GM12892 (cell line): ENCODE results near the gene MOK.
A peak's percentile ranks its signal among the peaks of the same experiment; 100 is the strongest.

ENCODE experiments used
- DNase-seq: peaks from one replicate; pipeline ENCODE4 v3.0.0; 2011; ENCODE audit not compliant: insufficient read length
- FAIRE-seq: peaks from 2 replicates; lab custom pipeline; 2011; peaks lifted over from hg19 to GRCh38; lab: Jason Lieb, UNC
- POLR2A ChIP-seq: IDR thresholded peaks from 2 replicates; pipeline ENCODE4 v1.6.1; 2011; ENCODE audit warnings: low read depth, low read length, control low read depth
- POLR2AphosphoS5 ChIP-seq: IDR thresholded peaks from 2 replicates; pipeline ENCODE4 v1.6.1; 2011; ENCODE audit warnings: low read depth, low read length, control low read depth
- TAF1 ChIP-seq: IDR thresholded peaks from 2 replicates; pipeline ENCODE4 v1.6.1; 2011; ENCODE audit warnings: low read depth, mild to moderate bottlenecking, control low read depth, low read length, borderline replicate concordance

The MOK gene

DNA sequence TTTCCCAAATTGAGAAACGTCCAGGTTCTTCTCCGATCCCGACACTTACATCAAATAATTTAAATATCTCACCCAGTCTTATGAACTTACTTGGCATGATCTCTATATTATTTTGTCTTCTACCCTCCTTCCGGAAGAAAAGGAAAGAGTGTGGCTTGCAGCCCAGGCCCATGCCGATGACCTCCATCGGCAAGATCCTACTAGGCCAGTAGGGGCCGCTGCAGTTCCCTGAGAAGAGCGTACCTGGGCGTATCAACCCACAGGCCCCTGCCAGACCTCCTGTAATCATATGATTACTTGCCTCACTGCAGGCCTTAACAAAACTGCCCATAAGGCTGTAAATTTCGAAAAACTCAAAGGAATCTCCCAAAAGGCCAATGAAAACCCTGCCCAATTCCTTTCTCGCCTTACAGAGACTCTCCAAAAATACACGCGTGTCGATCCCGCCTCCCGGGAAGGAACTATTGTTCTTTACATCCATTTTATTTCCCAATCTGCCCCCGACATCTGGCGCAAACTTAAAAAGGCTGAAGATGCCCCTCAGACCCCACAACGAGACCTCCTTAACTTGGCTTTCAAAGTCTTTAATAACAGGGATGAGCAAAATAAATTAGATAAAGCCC, 69.6 kb downstream of the MOK start:
- TF ChIP-seq POLR2AphosphoS5 = no peak
- TF ChIP-seq POLR2A = no peak
- no peak for TF ChIP-seq TAF1
- DNase-seq = peak; percentile 86
- FAIRE-seq = peak; percentile 94

DNA sequence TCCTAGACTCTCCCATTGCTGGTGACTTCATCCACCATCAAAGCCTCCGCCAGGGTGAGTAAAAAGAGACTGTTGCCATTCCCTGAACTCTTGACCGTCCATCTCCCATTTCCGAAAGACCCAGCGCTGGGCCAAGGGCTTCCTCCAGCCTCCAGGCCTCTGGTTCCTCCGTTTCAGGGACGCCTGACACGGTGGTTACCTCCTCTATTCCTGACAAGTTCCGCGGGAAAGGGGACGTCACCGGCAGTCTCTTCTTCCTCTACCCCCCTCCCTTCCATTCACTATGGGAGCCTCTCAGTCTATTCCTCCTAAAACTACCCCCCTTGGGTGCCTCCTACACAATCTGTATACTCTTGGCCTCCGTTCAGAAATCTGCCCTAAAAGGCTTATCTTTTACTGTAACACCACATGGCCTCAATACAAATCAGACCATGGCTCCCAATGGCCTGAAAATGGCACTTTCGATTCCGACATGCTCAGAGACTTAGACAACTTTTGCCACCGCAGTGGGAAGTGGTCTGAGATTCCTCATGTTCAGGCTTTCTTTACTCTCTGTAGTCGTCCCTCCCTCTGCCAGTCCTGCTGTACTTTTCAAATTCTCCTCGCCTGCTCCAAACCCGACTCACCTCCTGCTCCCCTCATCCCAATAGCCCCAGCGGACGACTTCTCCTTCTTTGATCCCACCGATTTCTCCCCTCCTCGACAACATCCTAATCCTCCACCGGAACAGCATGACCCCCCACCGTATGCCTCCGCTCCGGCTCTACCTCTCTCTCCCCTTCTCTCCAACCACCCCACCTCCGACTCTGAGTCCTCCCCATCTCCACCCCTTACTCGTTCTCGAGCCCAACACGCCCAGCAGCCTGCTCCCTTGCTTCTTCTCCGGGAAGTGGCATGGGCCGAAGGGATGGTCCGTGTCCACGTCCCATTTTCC, 70.4 kb downstream of the MOK start:
- TF ChIP-seq POLR2A (no peak), TAF1 (no peak)
- FAIRE-seq = peak; percentile 36
- no peak for DNase-seq

- DNase-seq (no peak), FAIRE-seq (no peak)
- TF ChIP-seq POLR2A = no peak
Measured at GRCh38 chr14:102233081-102233480, 71.9 kb downstream of the MOK start.

DNA sequence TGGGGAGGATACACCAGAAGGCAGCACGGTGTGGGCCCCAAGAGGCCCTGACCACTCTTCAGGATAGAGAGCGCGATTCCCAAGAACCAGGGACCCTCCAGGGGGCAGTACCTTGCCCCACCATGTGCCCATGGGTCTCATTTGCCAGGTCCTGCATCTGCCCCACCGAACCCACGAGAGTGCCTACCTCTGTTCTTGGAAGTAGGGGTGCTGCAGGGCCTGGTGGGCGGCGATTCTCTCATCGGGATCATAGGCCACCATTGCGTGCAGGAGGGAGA, 72.7 kb downstream of the MOK start:
- no peak for FAIRE-seq
- DNase-seq = no peak
- TF ChIP-seq POLR2A (no peak), POLR2AphosphoS5 (no peak), TAF1 (no peak)

DNA sequence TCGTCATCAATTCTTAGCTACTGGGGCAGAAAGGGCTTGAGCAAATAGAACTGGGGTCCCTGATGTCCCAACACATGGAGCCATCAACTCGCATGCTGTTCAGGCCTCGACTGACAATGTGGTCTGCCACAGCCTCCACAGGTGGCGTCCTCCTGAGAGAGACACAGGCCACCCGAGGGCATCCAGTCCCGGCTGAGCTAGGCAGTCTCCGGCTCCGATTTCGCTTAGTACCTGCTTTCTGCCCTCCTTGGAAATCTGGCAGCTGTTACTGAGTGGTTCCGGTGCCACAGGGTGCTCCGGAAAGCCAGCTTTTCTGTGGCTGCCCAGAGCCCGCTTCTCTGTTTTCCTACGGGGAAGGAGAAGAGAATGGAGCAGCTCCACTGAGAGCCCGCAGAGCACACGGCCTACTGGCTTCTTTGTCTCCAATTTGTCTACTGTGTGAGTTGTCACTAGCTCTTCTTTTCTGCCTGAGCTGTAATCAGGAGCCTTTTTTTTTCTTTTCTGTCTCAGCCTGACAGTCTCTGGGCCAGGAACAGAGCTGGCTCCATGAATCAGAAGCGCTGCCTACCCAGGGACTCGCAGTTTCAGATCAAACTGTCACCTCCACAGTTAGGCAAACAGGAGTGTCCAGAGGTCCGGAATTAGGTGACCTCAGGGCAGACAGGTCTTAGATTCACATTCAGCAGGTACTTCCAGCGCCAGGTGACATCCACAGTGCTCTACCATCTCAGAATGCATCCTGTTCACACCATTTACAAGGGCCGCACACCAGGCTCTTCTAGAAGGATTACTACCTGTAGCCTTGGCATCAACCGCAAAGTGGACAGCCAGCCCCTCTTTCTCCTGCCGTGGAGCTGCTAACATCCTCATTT, 73.3 kb downstream of the MOK start:
- FAIRE-seq = no peak
- DNase-seq = no peak
- no peak for TF ChIP-seq POLR2AphosphoS5
- no peak for TF ChIP-seq TAF1
- TF ChIP-seq POLR2A = no peak

DNA sequence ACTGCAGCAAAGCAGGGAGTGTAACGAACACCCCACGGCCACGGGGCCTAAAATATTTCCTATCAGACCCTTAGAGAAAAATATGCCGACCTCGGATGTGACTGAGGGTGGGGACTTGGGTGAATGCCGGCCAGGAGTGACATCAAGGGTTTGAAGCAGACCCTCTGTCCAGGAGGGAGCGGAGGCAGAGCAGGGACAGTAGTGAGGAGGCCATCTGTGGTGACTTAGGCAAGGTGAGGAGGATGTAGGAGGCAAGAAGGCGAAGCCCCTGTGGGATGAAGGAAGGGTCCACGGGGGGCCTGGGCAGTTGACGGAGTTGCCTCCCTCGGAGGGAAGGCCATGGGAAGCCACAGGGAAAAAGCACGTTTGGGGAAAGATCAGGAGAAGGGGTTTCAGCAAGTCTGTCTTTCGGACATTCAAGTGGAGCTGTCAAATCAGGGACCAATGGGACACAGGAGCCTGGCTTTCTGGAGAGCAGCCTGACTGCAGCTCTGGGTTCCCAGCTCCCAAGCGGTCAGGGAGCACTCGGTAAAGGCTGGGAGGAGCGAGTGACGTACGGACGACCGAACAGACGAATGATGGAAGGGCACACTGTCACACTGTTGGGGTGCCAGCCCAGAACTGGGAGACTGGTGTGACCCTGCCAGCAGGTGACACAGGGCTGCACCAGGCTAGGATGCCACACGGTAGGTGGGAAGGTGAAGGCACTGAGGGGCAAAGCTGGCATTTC, 74.3 kb downstream of the MOK start:
- FAIRE-seq (no peak), DNase-seq (no peak)
- TF ChIP-seq POLR2A = no peak

DNA sequence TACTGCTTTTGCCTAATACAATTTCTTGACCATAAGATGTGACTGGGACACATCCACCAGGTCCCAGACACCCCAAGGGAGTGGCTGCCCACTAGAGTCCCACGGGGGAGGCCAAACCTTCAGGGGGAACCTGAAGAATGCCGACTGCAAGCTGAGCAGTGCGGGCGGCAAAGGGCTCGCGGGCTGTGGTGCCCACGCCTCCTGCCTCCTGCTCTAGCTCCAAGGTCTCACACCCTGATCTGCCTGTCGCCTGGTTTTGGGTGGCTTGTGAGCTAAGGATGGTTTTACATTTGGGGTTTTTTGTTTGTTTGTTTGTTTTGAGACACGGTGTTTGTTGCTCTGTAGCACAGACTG, 75.2 kb downstream of the MOK start:
- DNase-seq (no peak), FAIRE-seq (no peak)
- TF ChIP-seq TAF1 (no peak), POLR2A (no peak), POLR2AphosphoS5 (no peak)

DNA sequence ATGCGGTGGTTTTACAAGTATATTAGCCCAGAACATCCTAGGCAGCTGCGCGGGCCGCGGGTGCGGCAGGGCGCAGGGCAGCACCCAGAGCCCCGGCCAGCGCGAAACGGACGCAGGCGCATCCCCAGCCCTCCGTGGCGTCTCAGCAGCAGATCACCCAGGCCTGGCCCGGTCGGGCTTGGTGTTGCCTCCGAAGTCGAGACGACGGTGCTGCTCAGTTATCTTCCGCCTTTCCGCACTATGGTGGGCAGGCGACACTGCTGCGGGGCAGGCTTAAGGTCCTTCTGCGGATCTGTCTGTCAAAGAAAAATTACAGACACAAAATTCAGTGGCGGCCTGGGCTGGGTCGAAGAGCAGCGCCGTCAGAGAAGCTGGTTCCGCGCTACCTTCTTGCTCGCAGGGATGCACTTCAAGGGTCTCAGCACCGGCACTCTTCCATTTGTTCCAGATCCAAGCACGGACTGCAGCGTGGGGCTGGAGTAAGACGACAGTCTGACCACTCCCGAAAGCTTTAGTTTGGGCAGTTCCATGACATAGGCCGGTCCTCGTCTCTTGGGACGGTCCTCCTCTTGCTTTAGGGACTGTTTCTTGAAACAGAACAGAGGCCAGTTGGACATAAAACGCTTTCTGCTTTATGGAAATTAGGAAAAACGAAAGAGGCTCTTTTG, 75.8 kb downstream of the MOK start:
- no peak for DNase-seq
- no peak for TF ChIP-seq TAF1
- no peak for TF ChIP-seq POLR2A
- TF ChIP-seq POLR2AphosphoS5 = no peak
- no peak for FAIRE-seq

- no peak for DNase-seq
- no peak for TF ChIP-seq POLR2AphosphoS5
- TF ChIP-seq TAF1 = no peak
- no peak for TF ChIP-seq POLR2A
- no peak for FAIRE-seq
Measured at GRCh38 chr14:102227184-102227964, 77.6 kb downstream of the MOK start.

DNA sequence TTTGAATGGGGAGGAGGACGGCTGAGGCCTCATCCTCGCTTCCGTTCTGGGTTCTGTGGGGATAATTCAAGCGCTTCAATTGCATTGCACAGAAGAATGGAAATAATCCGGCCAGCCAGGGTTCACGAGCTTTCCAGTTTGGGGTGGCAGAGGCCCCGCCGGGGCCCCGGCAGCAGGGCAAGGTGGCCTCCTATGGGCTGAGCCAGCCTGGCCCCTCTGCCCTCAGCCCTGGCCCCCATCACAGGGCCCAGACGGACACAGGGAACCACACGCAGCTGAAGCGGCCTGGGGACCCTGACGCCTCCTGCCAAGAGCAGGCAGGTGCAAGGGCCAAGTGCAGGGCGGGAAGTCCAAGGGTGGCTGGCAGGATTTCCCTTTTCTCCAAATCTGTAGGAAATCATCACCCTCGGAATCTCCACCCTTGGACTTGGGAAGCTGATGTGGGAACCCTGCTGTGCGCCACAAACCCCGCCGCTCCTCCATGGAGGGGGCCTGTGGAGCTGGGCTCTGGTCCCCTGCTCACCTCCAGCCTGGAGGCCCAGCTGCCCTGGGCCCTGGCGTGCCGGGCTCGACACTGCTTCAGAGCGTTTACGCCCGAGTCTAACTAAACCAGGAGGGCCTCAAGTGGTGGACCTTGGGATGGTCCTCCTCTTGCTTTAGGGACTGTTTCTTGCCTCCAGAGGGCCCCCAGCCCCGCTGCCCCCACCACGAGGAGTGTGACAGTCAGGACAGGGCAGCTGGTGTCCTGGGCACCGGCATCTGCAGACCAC, 78.4 kb downstream of the MOK start:
- no peak for FAIRE-seq
- no peak for TF ChIP-seq TAF1
- TF ChIP-seq POLR2AphosphoS5 = no peak
- no peak for TF ChIP-seq POLR2A

More for the DNA sequence above, 78.4 kb downstream of the MOK start:
- DNase-seq = no peak
